ENCODE results near the gene TGFBR2. TPM values are rescaled to one million over a fixed set of nuclear protein-coding genes. Genes with fewer than 3 reads are reported as not detected.
A peak's percentile ranks its signal among the peaks of the same experiment; 100 is the strongest.

The TGFBR2 gene
- total and polyA plus RNA-seq, 10 of the 15 experiments (the other 5 are each of a cell fraction or from before 2014, with no cell fraction given), result 0.02 to 0.98 (median 0.18) TPM; not detected in 1

- TF ChIP-seq, protein P1, sequence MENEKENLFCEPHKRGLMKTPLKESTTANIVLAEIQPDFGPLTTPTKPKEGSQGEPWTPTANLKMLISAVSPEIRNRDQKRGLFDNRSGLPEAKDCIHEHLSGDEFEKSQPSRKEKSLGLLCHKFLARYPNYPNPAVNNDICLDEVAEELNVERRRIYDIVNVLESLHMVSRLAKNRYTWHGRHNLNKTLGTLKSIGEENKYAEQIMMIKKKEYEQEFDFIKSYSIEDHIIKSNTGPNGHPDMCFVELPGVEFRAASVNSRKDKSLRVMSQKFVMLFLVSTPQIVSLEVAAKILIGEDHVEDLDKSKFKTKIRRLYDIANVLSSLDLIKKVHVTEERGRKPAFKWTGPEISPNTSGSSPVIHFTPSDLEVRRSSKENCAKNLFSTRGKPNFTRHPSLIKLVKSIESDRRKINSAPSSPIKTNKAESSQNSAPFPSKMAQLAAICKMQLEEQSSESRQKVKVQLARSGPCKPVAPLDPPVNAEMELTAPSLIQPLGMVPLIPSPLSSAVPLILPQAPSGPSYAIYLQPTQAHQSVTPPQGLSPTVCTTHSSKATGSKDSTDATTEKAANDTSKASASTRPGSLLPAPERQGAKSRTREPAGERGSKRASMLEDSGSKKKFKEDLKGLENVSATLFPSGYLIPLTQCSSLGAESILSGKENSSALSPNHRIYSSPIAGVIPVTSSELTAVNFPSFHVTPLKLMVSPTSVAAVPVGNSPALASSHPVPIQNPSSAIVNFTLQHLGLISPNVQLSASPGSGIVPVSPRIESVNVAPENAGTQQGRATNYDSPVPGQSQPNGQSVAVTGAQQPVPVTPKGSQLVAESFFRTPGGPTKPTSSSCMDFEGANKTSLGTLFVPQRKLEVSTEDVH (IDR thresholded peaks at IDR 0.05; ENCODE audit: low read depth, partially characterized antibody), result no peak
- no peak for TF ChIP-seq ZBED1 (IDR thresholded peaks at IDR 0.05; ENCODE audit: borderline replicate concordance)
- TF ChIP-seq MEF2A (IDR thresholded peaks at IDR 0.05; ENCODE audit: insufficient read depth, low read depth, low read length), result no peak
- no peak for TF ChIP-seq RFX5 (IDR thresholded peaks at IDR 0.05; ENCODE audit: low read depth, low read length)
- no peak for TF ChIP-seq MYB (IDR thresholded peaks at IDR 0.05; ENCODE audit: borderline replicate concordance, low read depth, low read length)
- TF ChIP-seq SIN3A (IDR thresholded peaks at IDR 0.05; ENCODE audit: low read depth, low read length), result no peak
Observed at GRCh38 chr3:30681649-30682211, 75.3 kb downstream of the TGFBR2 start (continued).

- 0% methylated on average over 1 of the region's 1 CpG for WGBS (ENCODE audit: insufficient coverage, insufficient replicate concordance, low lambda C conversion rate, missing lambda C conversion rate)
- FAIRE-seq (no peak), ATAC-seq (no peak), DNase-seq (ENCODE audit: low read depth, low spot score) (no peak)
- Histone ChIP-seq H3K27me3 (replicated peaks in 1 of 2; ENCODE audit: control insufficient read depth in 2 of 2, insufficient read depth in 2 of 2, low read length in 1 of 2) (no peaks in the 10 kb centered on the region; a peak in 1 of 4 replicates), H3K9me3 (replicated peaks; ENCODE audit: control insufficient read depth, insufficient read depth, low read length) (no peaks in the 10 kb centered on the region; the same call in 2 of the 3 replicates), H3K27ac (ENCODE audit: control insufficient read depth, insufficient read depth) (no peak overlapping the region), H4K20me1 (ENCODE audit: control insufficient read depth, insufficient read depth) (no peaks in the 10 kb centered on the region), H3K4me2 (ENCODE audit: control insufficient read depth, insufficient read depth) (no peak overlapping the region), H3K4me3 (no peak overlapping the region), H2AFZ (ENCODE audit: control insufficient read depth, low read depth, low read length) (no peak overlapping the region), H3K9ac (ENCODE audit: control insufficient read depth, insufficient read depth, low read length) (no peak overlapping the region), H3K4me1 (ENCODE audit: control insufficient read depth, insufficient read depth, low read length) (no peaks in the 10 kb centered on the region), H3K79me2 (ENCODE audit: control insufficient read depth, insufficient read depth, low read length) (no peaks in the 10 kb centered on the region), H3K36me3 (ENCODE audit: control insufficient read depth in 2 of 2, insufficient read depth in 2 of 2, low read length in 1 of 2) (no peaks in the 10 kb centered on the region)
- intact Hi-C loops (cut with micrococcal nuclease; ENCODE audit: unreplicated experiment) (no loop called here), in situ Hi-C loops (cut with MboI) (no loop called here)
- ChIA-PET SMC1A (ENCODE audit: uncharacterized antibody, unreplicated experiment) (interaction anchor here (0.5 kb wide), 1 partner anchor 205 kb away, joined by 3 read pairs; no protein-coding TSS in a partner anchor), CTCF (interaction anchor here (1.1 kb wide), 1 partner anchor 11 kb away, joined by 3 read pairs; no protein-coding TSS in a partner anchor), RAD21 (ENCODE audit: unreplicated experiment) (interaction anchor here (1.5 kb wide), 1 partner anchor 9 kb away, joined by 3 read pairs; no protein-coding TSS in a partner anchor), POLR2A (no interaction called here)
- TF ChIP-seq, protein P2, sequence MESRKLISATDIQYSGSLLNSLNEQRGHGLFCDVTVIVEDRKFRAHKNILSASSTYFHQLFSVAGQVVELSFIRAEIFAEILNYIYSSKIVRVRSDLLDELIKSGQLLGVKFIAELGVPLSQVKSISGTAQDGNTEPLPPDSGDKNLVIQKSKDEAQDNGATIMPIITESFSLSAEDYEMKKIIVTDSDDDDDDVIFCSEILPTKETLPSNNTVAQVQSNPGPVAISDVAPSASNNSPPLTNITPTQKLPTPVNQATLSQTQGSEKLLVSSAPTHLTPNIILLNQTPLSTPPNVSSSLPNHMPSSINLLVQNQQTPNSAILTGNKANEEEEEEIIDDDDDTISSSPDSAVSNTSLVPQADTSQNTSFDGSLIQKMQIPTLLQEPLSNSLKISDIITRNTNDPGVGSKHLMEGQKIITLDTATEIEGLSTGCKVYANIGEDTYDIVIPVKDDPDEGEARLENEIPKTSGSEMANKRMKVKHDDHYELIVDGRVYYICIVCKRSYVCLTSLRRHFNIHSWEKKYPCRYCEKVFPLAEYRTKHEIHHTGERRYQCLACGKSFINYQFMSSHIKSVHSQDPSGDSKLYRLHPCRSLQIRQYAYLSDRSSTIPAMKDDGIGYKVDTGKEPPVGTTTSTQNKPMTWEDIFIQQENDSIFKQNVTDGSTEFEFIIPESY (IDR thresholded peaks at IDR 0.05), result no peak
- no peak for TF ChIP-seq EP300 (IDR thresholded peaks at IDR 0.05; ENCODE audit: borderline replicate concordance in 1 of 2, control insufficient read depth in 1 of 2, low read depth in 2 of 2, low read length in 2 of 2)
- TF ChIP-seq, protein P3, sequence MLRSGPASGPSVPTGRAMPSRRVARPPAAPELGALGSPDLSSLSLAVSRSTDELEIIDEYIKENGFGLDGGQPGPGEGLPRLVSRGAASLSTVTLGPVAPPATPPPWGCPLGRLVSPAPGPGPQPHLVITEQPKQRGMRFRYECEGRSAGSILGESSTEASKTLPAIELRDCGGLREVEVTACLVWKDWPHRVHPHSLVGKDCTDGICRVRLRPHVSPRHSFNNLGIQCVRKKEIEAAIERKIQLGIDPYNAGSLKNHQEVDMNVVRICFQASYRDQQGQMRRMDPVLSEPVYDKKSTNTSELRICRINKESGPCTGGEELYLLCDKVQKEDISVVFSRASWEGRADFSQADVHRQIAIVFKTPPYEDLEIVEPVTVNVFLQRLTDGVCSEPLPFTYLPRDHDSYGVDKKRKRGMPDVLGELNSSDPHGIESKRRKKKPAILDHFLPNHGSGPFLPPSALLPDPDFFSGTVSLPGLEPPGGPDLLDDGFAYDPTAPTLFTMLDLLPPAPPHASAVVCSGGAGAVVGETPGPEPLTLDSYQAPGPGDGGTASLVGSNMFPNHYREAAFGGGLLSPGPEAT (IDR thresholded peaks at IDR 0.05; ENCODE audit: low read depth), result no peak
- no peak for TF ChIP-seq NR2C1 (IDR thresholded peaks at IDR 0.05)
- TF ChIP-seq BHLHE40 (IDR thresholded peaks at IDR 0.05; ENCODE audit: borderline replicate concordance in 1 of 2, low read depth in 2 of 2, low read length in 1 of 2), result no peak
- 0 out of 2 replicates have a peak, but pooled peaks have one; percentile 3 for TF ChIP-seq SPI1 (IDR thresholded peaks at IDR 0.05; ENCODE audit: borderline replicate concordance, insufficient read depth, low read depth, low read length)
- TF ChIP-seq ZNF217 (IDR thresholded peaks at IDR 0.05), result no peak
- no TSS peak for BruUV-seq (replicated peaks)
Observed at GRCh38 chr3:30682434-30683155, 76.2 kb downstream of the TGFBR2 start.
